Measurements from ENCODE around the gene ADAMTS7. TPM values are rescaled to one million over a fixed set of nuclear protein-coding genes. Genes with fewer than 3 reads are reported as not detected.
A peak's percentile ranks its signal among the peaks of the same experiment; 100 is the strongest.
"Not testable (repeated sequence)": the region's sequence is repeated elsewhere in the genome, so short reads cannot be mapped to it uniquely, and the experiment has no call there.

Gene ADAMTS7
- total RNA-seq, 1 donor from 2014 or later, result 25.5 TPM

- Histone ChIP-seq H2AFZ (ENCODE audit: low read depth, low read length) (peak overlapping the region; percentile 50), H3K4me2 (ENCODE audit: low read length) (peak overlapping the region; percentile 78)
- H3K36me3 Mint-ChIP-seq (ENCODE audit: low read depth, unreplicated experiment); H3K27ac Mint-ChIP-seq (ENCODE audit: unreplicated experiment); H3K27ac ChIP-seq (ENCODE audit: low read depth, low read length); H3K9me3 ChIP-seq (ENCODE audit: insufficient read depth, low read depth, low read length); H3K79me2 ChIP-seq (ENCODE audit: insufficient read depth, low read length); H3K9ac ChIP-seq (ENCODE audit: low read length); H3K27me3 ChIP-seq (ENCODE audit: insufficient read depth, low read length); H3K36me3 ChIP-seq (ENCODE audit: insufficient read depth, low read length); H4K20me1 ChIP-seq (ENCODE audit: insufficient read depth, low read length); H3K9me3 Mint-ChIP-seq (ENCODE audit: unreplicated experiment); FAIRE-seq; H3K4me3 ChIP-seq (ENCODE audit: insufficient read depth, low read depth, low read length); H3K4me1 ChIP-seq (ENCODE audit: insufficient read depth, low read length): not testable (repeated sequence)
- Mint-ChIP-seq H3K27me3 (ENCODE audit: low read depth, unreplicated experiment) (peaks cover 22% of the 10 kb centered on the region), H3K4me1 (ENCODE audit: low read depth, unreplicated experiment) (peaks cover 12% of the 10 kb centered on the region), H3K4me3 (ENCODE audit: unreplicated experiment) (peak overlapping the region; percentile 75)
- TF ChIP-seq, protein P1, sequence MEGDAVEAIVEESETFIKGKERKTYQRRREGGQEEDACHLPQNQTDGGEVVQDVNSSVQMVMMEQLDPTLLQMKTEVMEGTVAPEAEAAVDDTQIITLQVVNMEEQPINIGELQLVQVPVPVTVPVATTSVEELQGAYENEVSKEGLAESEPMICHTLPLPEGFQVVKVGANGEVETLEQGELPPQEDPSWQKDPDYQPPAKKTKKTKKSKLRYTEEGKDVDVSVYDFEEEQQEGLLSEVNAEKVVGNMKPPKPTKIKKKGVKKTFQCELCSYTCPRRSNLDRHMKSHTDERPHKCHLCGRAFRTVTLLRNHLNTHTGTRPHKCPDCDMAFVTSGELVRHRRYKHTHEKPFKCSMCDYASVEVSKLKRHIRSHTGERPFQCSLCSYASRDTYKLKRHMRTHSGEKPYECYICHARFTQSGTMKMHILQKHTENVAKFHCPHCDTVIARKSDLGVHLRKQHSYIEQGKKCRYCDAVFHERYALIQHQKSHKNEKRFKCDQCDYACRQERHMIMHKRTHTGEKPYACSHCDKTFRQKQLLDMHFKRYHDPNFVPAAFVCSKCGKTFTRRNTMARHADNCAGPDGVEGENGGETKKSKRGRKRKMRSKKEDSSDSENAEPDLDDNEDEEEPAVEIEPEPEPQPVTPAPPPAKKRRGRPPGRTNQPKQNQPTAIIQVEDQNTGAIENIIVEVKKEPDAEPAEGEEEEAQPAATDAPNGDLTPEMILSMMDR (IDR thresholded peaks at IDR 0.05; ENCODE audit: insufficient read depth, low read depth, low read length), result peak; percentile 58
- DNase-seq (ENCODE audit: low read depth), result peak; percentile 60
Observed at GRCh38 chr15:78750974-78751601, 60.2 kb downstream of the ADAMTS7 start.

DNA sequence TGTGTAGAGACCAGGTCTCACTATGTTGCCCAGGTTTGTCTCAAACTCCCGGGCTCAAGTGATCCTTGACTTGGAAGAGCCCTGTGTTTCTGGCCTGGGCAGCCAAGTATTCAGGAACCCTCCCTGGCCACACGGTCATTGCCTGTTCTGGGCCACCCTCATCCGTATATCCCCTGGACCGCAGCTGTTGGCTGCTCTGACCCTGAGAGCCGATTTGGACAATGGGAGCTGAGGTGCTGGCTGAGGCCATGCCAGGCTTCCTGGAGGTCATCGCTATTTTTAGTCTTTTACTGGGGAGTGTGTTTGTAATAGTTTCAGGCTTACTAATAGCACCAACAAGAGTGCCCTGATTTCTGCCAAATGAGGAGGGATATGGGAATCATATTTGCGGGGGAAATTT is 60.7 kb downstream of the ADAMTS7 start:
- Mint-ChIP-seq H3K9me3 (ENCODE audit: unreplicated experiment) (no peaks in the 10 kb centered on the region), H3K27me3 (ENCODE audit: low read depth, unreplicated experiment) (peaks cover 22% of the 10 kb centered on the region), H3K4me3 (ENCODE audit: unreplicated experiment) (peak overlapping the region; percentile 75), H3K36me3 (ENCODE audit: low read depth, unreplicated experiment) (no peaks in the 10 kb centered on the region), H3K27ac (ENCODE audit: unreplicated experiment) (no peak overlapping the region), H3K4me1 (ENCODE audit: low read depth, unreplicated experiment) (peaks cover 9% of the 10 kb centered on the region)
- Histone ChIP-seq H3K36me3 (ENCODE audit: insufficient read depth, low read length) (no peaks in the 10 kb centered on the region), H2AFZ (ENCODE audit: low read depth, low read length) (peak overlapping the region; percentile 50), H3K4me2 (ENCODE audit: low read length) (peak overlapping the region; percentile 78), H3K27me3 (ENCODE audit: insufficient read depth, low read length) (no peaks in the 10 kb centered on the region), H3K4me3 (ENCODE audit: insufficient read depth, low read depth, low read length) (no peak overlapping the region), H3K9me3 (ENCODE audit: insufficient read depth, low read depth, low read length) (no peaks in the 10 kb centered on the region), H4K20me1 (ENCODE audit: insufficient read depth, low read length) (no peaks in the 10 kb centered on the region), H3K9ac (ENCODE audit: low read length) (no peak overlapping the region), H3K79me2 (ENCODE audit: insufficient read depth, low read length) (no peaks in the 10 kb centered on the region), H3K4me1 (ENCODE audit: insufficient read depth, low read length) (peaks cover 4% of the 10 kb centered on the region), H3K27ac (ENCODE audit: low read depth, low read length) (no peak overlapping the region)
- TF ChIP-seq, protein P1 (IDR thresholded peaks at IDR 0.05; ENCODE audit: insufficient read depth, low read depth, low read length), result no peak
- no peak for TF ChIP-seq EZH2 (IDR thresholded peaks at IDR 0.05; ENCODE audit: insufficient read depth, low read length)
- DNase-seq (ENCODE audit: low read depth) (peak; percentile 2), FAIRE-seq (no peak)

DNA sequence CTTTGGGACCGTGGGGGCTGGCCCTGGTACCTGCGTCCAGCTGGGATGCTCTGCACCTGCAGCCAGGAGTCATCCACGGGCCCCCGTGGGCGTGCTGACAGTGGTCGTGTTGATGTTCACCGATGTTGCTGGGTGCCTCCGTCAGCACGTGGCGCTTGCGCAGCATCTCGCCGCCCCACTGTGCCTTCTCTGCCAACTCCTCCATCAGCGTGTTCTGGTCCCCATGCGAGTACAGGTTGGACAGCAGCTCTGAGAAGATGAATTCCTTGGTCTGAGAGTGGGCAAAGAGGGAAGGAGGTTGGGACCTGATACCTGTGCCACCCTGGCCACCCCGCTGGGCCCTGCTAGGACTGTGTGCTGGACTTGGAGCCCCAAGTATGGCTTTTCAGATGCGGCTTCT is 61.4 kb downstream of the ADAMTS7 start:
- no peak for FAIRE-seq

GRCh38 chr15:78747877-78748276 is 63.4 kb downstream of the ADAMTS7 start:
- H3K4me1 ChIP-seq (ENCODE audit: insufficient read depth, low read length); H3K4me2 ChIP-seq (ENCODE audit: low read length); H3K36me3 ChIP-seq (ENCODE audit: insufficient read depth, low read length); H3K9ac ChIP-seq (ENCODE audit: low read length); H3K4me3 Mint-ChIP-seq (ENCODE audit: unreplicated experiment); H3K9me3 ChIP-seq (ENCODE audit: insufficient read depth, low read depth, low read length); H2AFZ ChIP-seq (ENCODE audit: low read depth, low read length); H3K27ac Mint-ChIP-seq (ENCODE audit: unreplicated experiment); H3K79me2 ChIP-seq (ENCODE audit: insufficient read depth, low read length); FAIRE-seq; H3K36me3 Mint-ChIP-seq (ENCODE audit: low read depth, unreplicated experiment); H3K9me3 Mint-ChIP-seq (ENCODE audit: unreplicated experiment); H4K20me1 ChIP-seq (ENCODE audit: insufficient read depth, low read length); DNase-seq (ENCODE audit: low read depth); H3K4me3 ChIP-seq (ENCODE audit: insufficient read depth, low read depth, low read length); H3K4me1 Mint-ChIP-seq (ENCODE audit: low read depth, unreplicated experiment); H3K27me3 ChIP-seq (ENCODE audit: insufficient read depth, low read length); H3K27ac ChIP-seq (ENCODE audit: low read depth, low read length): not testable (repeated sequence)
- H3K27me3 Mint-ChIP-seq (ENCODE audit: low read depth, unreplicated experiment), result peaks cover 16% of the 10 kb centered on the region

More for the DNA sequence above, 61.4 kb downstream of the ADAMTS7 start:
- Mint-ChIP-seq H3K27me3 (ENCODE audit: low read depth, unreplicated experiment) (peaks cover 22% of the 10 kb centered on the region), H3K27ac (ENCODE audit: unreplicated experiment) (no peak overlapping the region), H3K4me1 (ENCODE audit: low read depth, unreplicated experiment) (peaks cover 9% of the 10 kb centered on the region), H3K36me3 (ENCODE audit: low read depth, unreplicated experiment) (no peaks in the 10 kb centered on the region), H3K9me3 (ENCODE audit: unreplicated experiment) (no peaks in the 10 kb centered on the region), H3K4me3 (ENCODE audit: unreplicated experiment) (no peak overlapping the region)
- Histone ChIP-seq H3K4me1 (ENCODE audit: insufficient read depth, low read length) (peaks cover 4% of the 10 kb centered on the region), H3K4me2 (ENCODE audit: low read length) (no peak overlapping the region), H3K4me3 (ENCODE audit: insufficient read depth, low read depth, low read length) (no peak overlapping the region), H2AFZ (ENCODE audit: low read depth, low read length) (no peak overlapping the region), H3K79me2 (ENCODE audit: insufficient read depth, low read length) (no peaks in the 10 kb centered on the region), H3K9me3 (ENCODE audit: insufficient read depth, low read depth, low read length) (no peaks in the 10 kb centered on the region), H4K20me1 (ENCODE audit: insufficient read depth, low read length) (no peaks in the 10 kb centered on the region), H3K27me3 (ENCODE audit: insufficient read depth, low read length) (no peaks in the 10 kb centered on the region), H3K27ac (ENCODE audit: low read depth, low read length) (no peak overlapping the region), H3K9ac (ENCODE audit: low read length) (no peak overlapping the region), H3K36me3 (ENCODE audit: insufficient read depth, low read length) (no peaks in the 10 kb centered on the region)
- TF ChIP-seq EZH2 (IDR thresholded peaks at IDR 0.05; ENCODE audit: insufficient read depth, low read length), result no peak
- TF ChIP-seq, protein P1 (IDR thresholded peaks at IDR 0.05; ENCODE audit: insufficient read depth, low read depth, low read length), result no peak
- no peak for DNase-seq (ENCODE audit: low read depth)
